ACC112 (cell line): Measurements from ENCODE around the gene SMAD5.

Source experiments
- H2AFZ ChIP-seq: fragments of 200-600 bp; sonication (generic); one replicate; pipeline ENCODE4 v1.6.0; 2017; ENCODE audit warnings: antibody characterized with exemption, low read length; ENCODE audit not compliant: unreplicated experiment
- H3K27ac ChIP-seq: fragments of 200-600 bp; sonication (generic); 2 replicates; pipeline ENCODE4 v1.5.1; 2014; ENCODE audit warnings: low read depth, mild to moderate bottlenecking, antibody characterized with exemption, low read length, moderate library complexity
- H3K27me3 ChIP-seq: fragments of 200-600 bp; sonication (generic); 2 replicates; pipeline ENCODE4 v1.6.1; 2014; ENCODE audit warnings: mild to moderate bottlenecking, antibody characterized with exemption, low read length, moderate library complexity, mixed read lengths; ENCODE audit not compliant: insufficient read depth
- H3K36me3 ChIP-seq: fragments of 200-600 bp; sonication (generic); 2 replicates; pipeline ENCODE4 v1.6.1; 2016; ENCODE audit warnings: mild to moderate bottlenecking, antibody characterized with exemption, low read length, moderate library complexity, mixed read lengths; ENCODE audit not compliant: insufficient read depth
- H3K4me1 ChIP-seq: fragments of 200-600 bp; sonication (generic); one replicate; pipeline ENCODE4 v1.6.1; 2016; ENCODE audit warnings: low read length, mixed read lengths; ENCODE audit not compliant: insufficient read depth, unreplicated experiment, control insufficient read depth
- H3K4me3 ChIP-seq: fragments of 200-600 bp; sonication (generic); 2 replicates; pipeline ENCODE4 v1.5.1; 2014; ENCODE audit warnings: mild to moderate bottlenecking, low read depth, low read length
- H3K79me2 ChIP-seq: fragments of 200-600 bp; sonication (generic); one replicate; pipeline ENCODE4 v1.6.0; 2016; ENCODE audit warnings: low read length; ENCODE audit not compliant: control insufficient read depth, unreplicated experiment, insufficient read depth

Gene SMAD5

GRCh38 chr5:136216230-136216629 lies 83.6 kb downstream of the SMAD5 start:
- Histone ChIP-seq H3K27me3 (peaks cover 20% of the 10 kb centered on the region; the same call in 1 of the 2 replicates), H3K27ac (no peak overlapping the region), H3K79me2 (no peaks in the 10 kb centered on the region), H3K4me1 (no peaks in the 10 kb centered on the region), H3K4me3 (no peak overlapping the region), H2AFZ (no peak overlapping the region), H3K36me3 (no peaks in the 10 kb centered on the region)

GRCh38 chr5:136221340-136221739 lies 88.7 kb downstream of the SMAD5 start:
- Histone ChIP-seq H3K27ac (no peak overlapping the region), H3K27me3 (peaks cover 43% of the 10 kb centered on the region), H3K36me3 (no peaks in the 10 kb centered on the region), H3K4me3 (no peak overlapping the region), H2AFZ (no peak overlapping the region), H3K79me2 (no peaks in the 10 kb centered on the region), H3K4me1 (no peaks in the 10 kb centered on the region)

- Histone ChIP-seq H3K4me1 (no peaks in the 10 kb centered on the region), H3K27me3 (peaks cover 53% of the 10 kb centered on the region), H3K4me3 (no peak overlapping the region), H3K27ac (no peak overlapping the region), H2AFZ (no peak overlapping the region), H3K79me2 (no peaks in the 10 kb centered on the region), H3K36me3 (no peaks in the 10 kb centered on the region)
Measured at GRCh38 chr5:136222580-136223235, 90.1 kb downstream of the SMAD5 start.

GRCh38 chr5:136225796-136226195 lies 93.2 kb downstream of the SMAD5 start:
- Histone ChIP-seq H2AFZ (no peak overlapping the region), H3K27me3 (peaks cover 62% of the 10 kb centered on the region), H3K4me1 (no peaks in the 10 kb centered on the region), H3K4me3 (no peak overlapping the region), H3K36me3 (no peaks in the 10 kb centered on the region), H3K27ac (no peak overlapping the region), H3K79me2 (no peaks in the 10 kb centered on the region)

- no peak overlapping the region for H2AFZ ChIP-seq
- no peaks in the 10 kb centered on the region for H3K79me2 ChIP-seq
- H3K4me1 ChIP-seq, result no peaks in the 10 kb centered on the region
- peaks cover 62% of the 10 kb centered on the region for H3K27me3 ChIP-seq
- no peaks in the 10 kb centered on the region for H3K36me3 ChIP-seq
- H3K4me3 ChIP-seq, result no peak overlapping the region
- H3K27ac ChIP-seq, result no peak overlapping the region
Measured at GRCh38 chr5:136226401-136226800, 93.8 kb downstream of the SMAD5 start.

- H3K27me3 ChIP-seq, result peaks cover 54% of the 10 kb centered on the region
- no peaks in the 10 kb centered on the region for H3K4me1 ChIP-seq
- H3K36me3 ChIP-seq, result no peaks in the 10 kb centered on the region
- no peaks in the 10 kb centered on the region for H3K79me2 ChIP-seq
- H2AFZ ChIP-seq, result no peak overlapping the region
- H3K4me3 ChIP-seq, result no peak overlapping the region
- no peak overlapping the region for H3K27ac ChIP-seq
Measured at GRCh38 chr5:136228136-136228757, 95.6 kb downstream of the SMAD5 start.

GRCh38 chr5:136230176-136230575 lies 97.5 kb downstream of the SMAD5 start:
- Histone ChIP-seq H3K36me3 (no peaks in the 10 kb centered on the region), H2AFZ (no peak overlapping the region), H3K4me3 (no peak overlapping the region)

GRCh38 chr5:136232316-136232715 lies 99.7 kb downstream of the SMAD5 start:
- Histone ChIP-seq H2AFZ (no peak overlapping the region), H3K27me3 (peaks cover 21% of the 10 kb centered on the region), H3K4me3 (no peak overlapping the region), H3K79me2 (no peaks in the 10 kb centered on the region), H3K27ac (no peak overlapping the region), H3K36me3 (no peaks in the 10 kb centered on the region), H3K4me1 (peaks cover 8% of the 10 kb centered on the region)

More at GRCh38 chr5:136230176-136230575, 97.5 kb downstream of the SMAD5 start:
- Histone ChIP-seq H3K27ac (no peak overlapping the region), H3K79me2 (no peaks in the 10 kb centered on the region), H3K27me3 (peaks cover 41% of the 10 kb centered on the region), H3K4me1 (peaks cover 6% of the 10 kb centered on the region)
